GM13977 (cell line): ENCODE measurements around the gene BEAN1.

Experiments
- DNase-seq: peaks from one replicate; pipeline ENCODE4 v3.0.0; 2012; ENCODE audit warnings: low spot score
- CTCF ChIP-seq: IDR thresholded peaks from 2 replicates; pipeline ENCODE4 v1.5.1; 2012; ENCODE audit warnings: mild to moderate bottlenecking, control low read depth; ENCODE audit not compliant: insufficient read depth; ENCODE audit errors: extremely low read depth, missing control alignments
- in situ Hi-C: fragments of 300-500 bp; cut with MboI; formaldehyde crosslinking; loops from one replicate; pipeline ENCODE4 v1.12.0; 2022; ENCODE audit warnings: low sequenced_read_pairs, low pct_unique_long_range_greater_than_20kb, mixed read lengths, inconsistent platforms; ENCODE audit not compliant: unreplicated experiment

The BEAN1 gene

GRCh38 chr16:66503612-66504011, 76.5 kb downstream of the BEAN1 start:
- TF ChIP-seq CTCF: no peak
- no peak for DNase-seq
- in situ Hi-C loops: no loop called here

GRCh38 chr16:66507731-66508239, 80.7 kb downstream of the BEAN1 start:
- DNase-seq: no peak
- in situ Hi-C loops: no loop called here
- TF ChIP-seq CTCF: no peak

- peak; percentile 9 for TF ChIP-seq CTCF
- in situ Hi-C loops: no loop called here
- DNase-seq: peak; percentile 57
Measured at GRCh38 chr16:66508248-66508913, 81.3 kb downstream of the BEAN1 start.

GRCh38 chr16:66508914-66509496, 81.9 kb downstream of the BEAN1 start:
- DNase-seq: no peak
- no peak for TF ChIP-seq CTCF
- in situ Hi-C loops: no loop called here

- no peak for DNase-seq
- in situ Hi-C loops: no loop called here
- no peak for TF ChIP-seq CTCF
Measured at GRCh38 chr16:66509576-66509975, 82.5 kb downstream of the BEAN1 start.

- no peak for DNase-seq
- no peak for TF ChIP-seq CTCF
- in situ Hi-C loops: no loop called here
Measured at GRCh38 chr16:66510298-66510697, 83.2 kb downstream of the BEAN1 start.
